ENCODE data around the gene SRBD1. TPM values are rescaled to one million over a fixed set of nuclear protein-coding genes. Genes with fewer than 3 reads are reported as not detected.
A peak's percentile ranks its signal among the peaks of the same experiment; 100 is the strongest.
"Not testable (repeated sequence)": the region's sequence is repeated elsewhere in the genome, so short reads cannot be mapped to it uniquely, and the experiment has no call there.

SRBD1 gene
- total and polyA plus RNA-seq, 7 donors, result 2.3 to 6.4 (median 4.0) TPM

GRCh38 chr2:45435316-45435715, 175.8 kb downstream of the SRBD1 start:
- ATAC-seq, result peak; percentile 74 to 86 (median 81)
- H3K9me3 ChIP-seq, result no peaks in the 10 kb centered on the region
- no peak overlapping the region for H3K4me3 ChIP-seq
- intact Hi-C loops (cut with DNase I), result no loop called here
- H3K27ac ChIP-seq, result no peak overlapping the region
- TF ChIP-seq, protein P1, sequence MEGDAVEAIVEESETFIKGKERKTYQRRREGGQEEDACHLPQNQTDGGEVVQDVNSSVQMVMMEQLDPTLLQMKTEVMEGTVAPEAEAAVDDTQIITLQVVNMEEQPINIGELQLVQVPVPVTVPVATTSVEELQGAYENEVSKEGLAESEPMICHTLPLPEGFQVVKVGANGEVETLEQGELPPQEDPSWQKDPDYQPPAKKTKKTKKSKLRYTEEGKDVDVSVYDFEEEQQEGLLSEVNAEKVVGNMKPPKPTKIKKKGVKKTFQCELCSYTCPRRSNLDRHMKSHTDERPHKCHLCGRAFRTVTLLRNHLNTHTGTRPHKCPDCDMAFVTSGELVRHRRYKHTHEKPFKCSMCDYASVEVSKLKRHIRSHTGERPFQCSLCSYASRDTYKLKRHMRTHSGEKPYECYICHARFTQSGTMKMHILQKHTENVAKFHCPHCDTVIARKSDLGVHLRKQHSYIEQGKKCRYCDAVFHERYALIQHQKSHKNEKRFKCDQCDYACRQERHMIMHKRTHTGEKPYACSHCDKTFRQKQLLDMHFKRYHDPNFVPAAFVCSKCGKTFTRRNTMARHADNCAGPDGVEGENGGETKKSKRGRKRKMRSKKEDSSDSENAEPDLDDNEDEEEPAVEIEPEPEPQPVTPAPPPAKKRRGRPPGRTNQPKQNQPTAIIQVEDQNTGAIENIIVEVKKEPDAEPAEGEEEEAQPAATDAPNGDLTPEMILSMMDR (IDR thresholded peaks at IDR 0.05), result no peak
- H3K27me3 ChIP-seq (ENCODE audit: insufficient read depth in 3 of 3, low read length in 2 of 3), result no peaks in the 10 kb centered on the region
- H3K36me3 ChIP-seq (ENCODE audit: insufficient read depth in 1 of 2, low read depth in 1 of 2), result no peaks in the 10 kb centered on the region
- WGBS, 3 donors, result 15 to 31% (median 18%) methylated on average over 3 of the region's 3 CpGs
- no peak for DNase-seq
- peaks cover 18% of the 10 kb centered on the region for H3K4me1 ChIP-seq

- Histone ChIP-seq H3K9me3 (no peaks in the 10 kb centered on the region), H3K36me3 (ENCODE audit: insufficient read depth in 1 of 2, low read depth in 1 of 2) (no peaks in the 10 kb centered on the region), H3K27ac (no peak overlapping the region), H3K4me1 (peaks cover 18% of the 10 kb centered on the region), H3K4me3 (no peak overlapping the region), H3K27me3 (ENCODE audit: insufficient read depth in 3 of 3, low read length in 2 of 3) (no peaks in the 10 kb centered on the region)
- intact Hi-C loops (cut with DNase I), result no loop called here
- DNase-seq (no peak), ATAC-seq (peak in 2 of 4 donors; percentile 45 to 49)
- TF ChIP-seq, protein P1 (IDR thresholded peaks at IDR 0.05), result no peak
- 49 to 67% (median 51%) methylated on average over 4 of the region's 4 CpGs for WGBS, 3 donors
These were observed 177.7 kb downstream of the SRBD1 start for GRCh38 chr2:45433363-45433762.

DNA sequence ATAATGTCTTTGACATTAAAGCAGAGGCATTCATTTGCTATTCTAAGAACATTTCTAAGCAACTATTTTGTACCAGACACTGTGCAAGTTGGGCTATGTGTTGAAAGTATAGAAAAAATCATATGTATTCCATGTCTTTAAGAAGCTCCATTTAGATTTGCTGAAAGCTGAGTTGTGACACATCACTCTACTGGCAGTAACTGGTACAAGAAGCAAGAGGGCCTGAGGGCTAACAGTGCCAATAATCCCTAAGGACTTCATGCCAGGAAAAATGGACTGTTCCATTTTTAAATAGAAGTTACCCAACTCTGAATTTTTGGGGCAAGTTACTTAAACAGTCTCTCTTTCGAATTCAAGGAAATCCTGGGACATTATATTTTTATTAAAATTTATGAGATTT, 178.7 kb downstream of the SRBD1 start:
- ATAC-seq (peak in 2 of 4 donors; percentile 55 to 67), DNase-seq (no peak)
- no peaks in the 10 kb centered on the region for H3K36me3 ChIP-seq (ENCODE audit: insufficient read depth in 1 of 2, low read depth in 1 of 2)
- H3K9me3 ChIP-seq, result no peaks in the 10 kb centered on the region
- no peak overlapping the region for H3K27ac ChIP-seq
- no peaks in the 10 kb centered on the region for H3K27me3 ChIP-seq (ENCODE audit: insufficient read depth in 3 of 3, low read length in 2 of 3)
- no peak overlapping the region for H3K4me3 ChIP-seq
- H3K4me1 ChIP-seq, result peaks cover 18% of the 10 kb centered on the region
- TF ChIP-seq, protein P1 (IDR thresholded peaks at IDR 0.05), result no peak
- WGBS, 3 donors, result 76 to 90% (median 85%) methylated on average over 1 of the region's 1 CpG
- intact Hi-C loops (cut with DNase I), result no loop called here

DNA sequence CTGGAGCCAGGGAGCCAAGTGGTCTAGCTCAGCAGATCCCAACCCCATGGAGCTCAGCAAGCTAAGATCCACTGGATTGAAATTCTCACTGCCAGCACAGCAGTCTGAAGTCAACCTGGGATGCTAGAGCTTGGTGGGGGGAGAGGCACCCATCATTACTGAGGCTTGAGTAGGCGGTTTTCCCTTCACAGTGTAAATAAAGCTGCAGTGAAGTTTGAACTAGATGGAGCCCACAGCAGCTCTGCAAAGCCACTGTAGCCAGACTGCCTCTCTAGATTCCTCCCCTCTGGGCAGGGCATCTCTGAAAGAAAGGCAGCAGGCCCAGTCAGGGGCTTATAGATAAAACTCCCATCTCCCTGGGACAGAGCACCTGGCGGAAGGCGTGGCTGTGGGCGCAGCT, 185.0 kb downstream of the SRBD1 start:
- H3K9me3 ChIP-seq; H3K4me1 ChIP-seq; H3K27me3 ChIP-seq (ENCODE audit: insufficient read depth in 3 of 3, low read length in 2 of 3); H3K4me3 ChIP-seq; H3K36me3 ChIP-seq (ENCODE audit: insufficient read depth in 1 of 2, low read depth in 1 of 2); intact Hi-C loops (cut with DNase I); H3K27ac ChIP-seq; DNase-seq; ATAC-seq: not testable (repeated sequence)
- WGBS, 3 donors, result 94 to 99% (median 98%) methylated on average over 4 of the region's 4 CpGs

DNA sequence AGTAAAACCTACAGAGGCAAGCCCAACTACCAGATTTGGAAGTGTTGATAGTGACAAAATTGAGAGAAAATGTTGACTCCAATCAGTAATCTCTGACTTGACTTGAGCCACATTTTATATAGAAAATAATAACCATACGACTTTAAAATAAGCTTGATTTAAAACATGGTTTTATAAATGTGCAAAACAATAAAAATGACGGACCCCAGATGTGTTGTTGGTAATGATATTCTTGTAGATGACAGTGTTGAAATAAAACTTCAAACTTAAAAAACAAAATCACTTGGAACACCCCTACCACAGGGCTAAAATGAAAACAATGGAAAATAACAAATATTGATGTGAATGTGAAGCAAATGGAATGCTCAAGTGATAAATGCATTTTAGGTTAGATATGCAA, 188.1 kb downstream of the SRBD1 start:
- ATAC-seq, result no peak
- Histone ChIP-seq H3K36me3 (ENCODE audit: insufficient read depth in 1 of 2, low read depth in 1 of 2) (peaks cover 0 to 8% of the 10 kb centered on the region in 2 donors), H3K4me3 (no peak overlapping the region), H3K27ac (no peak overlapping the region), H3K27me3 (ENCODE audit: insufficient read depth in 3 of 3, low read length in 2 of 3) (no peaks in the 10 kb centered on the region), H3K9me3 (no peaks in the 10 kb centered on the region), H3K4me1 (no peaks in the 10 kb centered on the region)
- intact Hi-C loops (cut with DNase I), result no loop called here
- TF ChIP-seq, protein P1 (IDR thresholded peaks at IDR 0.05), result no peak
- WGBS, 3 donors, result 92 to 95% (median 92%) methylated on average over 2 of the region's 2 CpGs
- no peak for DNase-seq

All from psoas muscle (tissue), 8 donors.